ENCODE data around the gene REPS2. TPM values are rescaled to one million over a fixed set of nuclear protein-coding genes. Genes with fewer than 3 reads are reported as not detected.

REPS2 gene
- total and polyA plus RNA-seq, 9 of the 15 experiments (the other 6 are each of a cell fraction or from before 2014, with no cell fraction given) = 0.01 to 0.07 (median 0.01) TPM; not detected in 3

DNA sequence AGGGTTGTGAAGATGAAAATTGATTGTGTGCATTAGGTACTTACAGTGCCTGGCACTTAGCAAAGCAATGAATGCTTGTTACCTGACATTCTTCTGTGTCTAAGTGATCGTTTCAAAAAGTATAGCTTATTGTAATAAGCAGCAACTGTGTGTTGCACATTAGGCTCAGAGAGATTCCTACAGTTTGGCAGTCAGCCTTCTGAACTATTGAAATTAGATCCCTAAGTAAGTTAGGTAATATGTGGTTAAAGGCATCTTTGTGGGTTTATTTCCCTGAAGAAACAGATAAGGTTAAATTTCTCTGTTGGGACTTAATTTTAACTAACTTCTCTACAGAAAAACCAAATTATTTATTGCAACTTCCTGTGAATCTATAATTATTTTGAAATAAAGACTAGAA lies 93.4 kb downstream of the REPS2 start:
- no peaks in the 10 kb centered on the region for H3K79me2 ChIP-seq (ENCODE audit: control insufficient read depth, insufficient read depth, low read length)
- WGBS (ENCODE audit: insufficient coverage, low coverage, missing lambda C conversion rate) = 9% methylated on average over 1 of the region's 1 CpG
- no peak overlapping the region for H2AFZ ChIP-seq (ENCODE audit: low read depth, low read length)
- FAIRE-seq (no peak), ATAC-seq (no peak), DNase-seq (ENCODE audit: extremely low read depth in 1 of 4, low spot score in 3 of 4) (no peak)
- H3K4me2 ChIP-seq (ENCODE audit: insufficient read depth, low read length) = no peak overlapping the region
- no peaks in the 10 kb centered on the region for H3K36me3 ChIP-seq (ENCODE audit: control insufficient read depth, insufficient read depth, low read length)
- peaks cover 0 to 16% of the 10 kb centered on the region in 2 experiments; a peak in 3 of 5 replicates for H3K27me3 ChIP-seq (ENCODE audit: control insufficient read depth in 2 of 2, insufficient read depth in 2 of 2, low read length in 2 of 2)
- intact Hi-C loops (cut with micrococcal nuclease) (no loop called here), in situ Hi-C loops (cut with MboI) (loop anchor here (10.0 kb wide), 1 partner anchor 215 kb away; no protein-coding TSS in a partner anchor)
- H3K9ac ChIP-seq (ENCODE audit: insufficient read depth in 1 of 2, low read depth in 2 of 2, low read length in 2 of 2) = no peak overlapping the region
- POLR2A ChIA-PET = no interaction called here
- CTCF ChIA-PET (ENCODE audit: low intra/inter-chr PET ratio) = no interaction called here
- no peaks in the 10 kb centered on the region for H3K9me1 ChIP-seq (ENCODE audit: control insufficient read depth, insufficient read depth, low read length)
- H3K4me3 ChIP-seq = no peak overlapping the region
- no TSS peak for BruUV-seq (replicated peaks)
- H3K9me3 ChIP-seq (replicated peaks; ENCODE audit: control insufficient read depth, insufficient read depth, low read depth, low read length) = no peaks in the 10 kb centered on the region
- TF ChIP-seq KAT2B (IDR thresholded peaks at IDR 0.05; ENCODE audit: low read depth, low read length) (no peak), MECOM (CRISPR knock-in tag; IDR thresholded peaks at IDR 0.05) (no peak), PCBP1 (IDR thresholded peaks at IDR 0.05; ENCODE audit: low read depth, low read length, poor library complexity, severe bottlenecking) (no peak), TAF1 (IDR thresholded peaks at IDR 0.05; ENCODE audit: control insufficient read depth, extremely low read depth, insufficient read depth, low read length, severe bottlenecking) (no peak), MEF2A (IDR thresholded peaks at IDR 0.05; ENCODE audit: control insufficient read depth, low read depth, low read length) (no peak), AFF4 (CRISPR knock-in tag; IDR thresholded peaks at IDR 0.05) (no peak), PTBP1 (IDR thresholded peaks at IDR 0.05; ENCODE audit: low read depth, low read length) (no peak), MYNN (IDR thresholded peaks at IDR 0.05) (no peak), MYNN (CRISPR knock-in tag; IDR thresholded peaks at IDR 0.05) (no peak), SMARCA4 (IDR thresholded peaks at IDR 0.05) (no peak)
- TF ChIP-seq, protein P1, sequence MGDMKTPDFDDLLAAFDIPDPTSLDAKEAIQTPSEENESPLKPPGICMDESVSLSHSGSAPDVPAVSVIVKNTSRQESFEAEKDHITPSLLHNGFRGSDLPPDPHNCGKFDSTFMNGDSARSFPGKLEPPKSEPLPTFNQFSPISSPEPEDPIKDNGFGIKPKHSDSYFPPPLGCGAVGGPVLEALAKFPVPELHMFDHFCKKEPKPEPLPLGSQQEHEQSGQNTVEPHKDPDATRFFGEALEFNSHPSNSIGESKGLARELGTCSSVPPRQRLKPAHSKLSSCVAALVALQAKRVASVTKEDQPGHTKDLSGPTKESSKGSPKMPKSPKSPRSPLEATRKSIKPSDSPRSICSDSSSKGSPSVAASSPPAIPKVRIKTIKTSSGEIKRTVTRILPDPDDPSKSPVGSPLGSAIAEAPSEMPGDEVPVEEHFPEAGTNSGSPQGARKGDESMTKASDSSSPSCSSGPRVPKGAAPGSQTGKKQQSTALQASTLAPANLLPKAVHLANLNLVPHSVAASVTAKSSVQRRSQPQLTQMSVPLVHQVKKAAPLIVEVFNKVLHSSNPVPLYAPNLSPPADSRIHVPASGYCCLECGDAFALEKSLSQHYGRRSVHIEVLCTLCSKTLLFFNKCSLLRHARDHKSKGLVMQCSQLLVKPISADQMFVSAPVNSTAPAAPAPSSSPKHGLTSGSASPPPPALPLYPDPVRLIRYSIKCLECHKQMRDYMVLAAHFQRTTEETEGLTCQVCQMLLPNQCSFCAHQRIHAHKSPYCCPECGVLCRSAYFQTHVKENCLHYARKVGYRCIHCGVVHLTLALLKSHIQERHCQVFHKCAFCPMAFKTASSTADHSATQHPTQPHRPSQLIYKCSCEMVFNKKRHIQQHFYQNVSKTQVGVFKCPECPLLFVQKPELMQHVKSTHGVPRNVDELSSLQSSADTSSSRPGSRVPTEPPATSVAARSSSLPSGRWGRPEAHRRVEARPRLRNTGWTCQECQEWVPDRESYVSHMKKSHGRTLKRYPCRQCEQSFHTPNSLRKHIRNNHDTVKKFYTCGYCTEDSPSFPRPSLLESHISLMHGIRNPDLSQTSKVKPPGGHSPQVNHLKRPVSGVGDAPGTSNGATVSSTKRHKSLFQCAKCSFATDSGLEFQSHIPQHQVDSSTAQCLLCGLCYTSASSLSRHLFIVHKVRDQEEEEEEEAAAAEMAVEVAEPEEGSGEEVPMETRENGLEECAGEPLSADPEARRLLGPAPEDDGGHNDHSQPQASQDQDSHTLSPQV (IDR thresholded peaks at IDR 0.05) = no peak
- H3K27ac ChIP-seq (ENCODE audit: extremely low read depth, low read depth, low read length) = no peak overlapping the region
- no peaks in the 10 kb centered on the region for H3K4me1 ChIP-seq (replicated peaks in 1 of 2; ENCODE audit: control insufficient read depth in 2 of 2, insufficient read depth in 2 of 2, low read length in 2 of 2)
- H4K20me1 ChIP-seq (replicated peaks; ENCODE audit: control insufficient read depth, insufficient read depth, low read length) = no peaks in the 10 kb centered on the region
